Nephron (organoid): ENCODE measurements around the gene VASH2.
A peak's percentile ranks its signal among the peaks of the same experiment; 100 is the strongest.

Experiments used
- H3K27ac Mint-ChIP-seq, 3 experiments: 2 replicates each; pipeline ENCODE4 v1.8.0; 2020; ENCODE audit warnings: mixed read lengths in 3 of 3, mild to moderate bottlenecking in 2 of 3, moderate library complexity in 1 of 3
- H3K27me3 Mint-ChIP-seq: 2 replicates; pipeline ENCODE4 v1.8.0; 2021; ENCODE audit warnings: low read depth, mild to moderate bottlenecking, moderate library complexity, mixed read lengths
- H3K36me3 Mint-ChIP-seq: 2 replicates; pipeline ENCODE4 v1.8.0; 2020; ENCODE audit warnings: low read depth, mixed read lengths
- H3K4me1 Mint-ChIP-seq: 2 replicates; pipeline ENCODE4 v1.8.0; 2020; ENCODE audit warnings: mixed read lengths
- H3K4me3 Mint-ChIP-seq, 3 experiments: 2 replicates each; pipeline ENCODE4 v1.8.0; 2020; ENCODE audit warnings: mild to moderate bottlenecking in 3 of 3, mixed read lengths in 3 of 3, moderate library complexity in 2 of 3
- H3K9me3 Mint-ChIP-seq: 2 replicates; pipeline ENCODE4 v1.8.0; 2020; ENCODE audit warnings: mixed read lengths
- CTCF ChIP-seq, 3 experiments: fragments of 200-600 bp; sonication (generic); IDR thresholded peaks; one replicate each; pipeline ENCODE4 v1.5.0; 2021; ENCODE audit warnings: antibody characterized with exemption in 3 of 3; ENCODE audit not compliant: unreplicated experiment in 3 of 3

The VASH2 gene

GRCh38 chr1:212955961-212956620 lies 5.8 kb downstream of the VASH2 start:
- H3K4me1 Mint-ChIP-seq, result peaks cover 68% of the 10 kb centered on the region
- peak overlapping the region in 1 of 3 experiments; percentile 20 for H3K27ac Mint-ChIP-seq
- H3K36me3 Mint-ChIP-seq, result peaks cover 57% of the 10 kb centered on the region
- no peaks in the 10 kb centered on the region for H3K27me3 Mint-ChIP-seq
- H3K4me3 Mint-ChIP-seq, result peak overlapping the region in 2 of 3 experiments; percentile 58 to 74
- H3K9me3 Mint-ChIP-seq, result no peaks in the 10 kb centered on the region
- no peak for TF ChIP-seq CTCF (IDR thresholded peaks at IDR 0.05; ENCODE audit: unreplicated experiment in 3 of 3)

GRCh38 chr1:212957546-212957945 lies 7.2 kb downstream of the VASH2 start:
- peaks cover 68% of the 10 kb centered on the region for H3K4me1 Mint-ChIP-seq
- no peak overlapping the region for H3K4me3 Mint-ChIP-seq
- TF ChIP-seq CTCF (IDR thresholded peaks at IDR 0.05; ENCODE audit: unreplicated experiment in 3 of 3), result no peak
- no peaks in the 10 kb centered on the region for H3K9me3 Mint-ChIP-seq
- H3K27ac Mint-ChIP-seq, result no peak overlapping the region
- H3K36me3 Mint-ChIP-seq, result peaks cover 71% of the 10 kb centered on the region
- no peaks in the 10 kb centered on the region for H3K27me3 Mint-ChIP-seq

- Mint-ChIP-seq H3K27me3 (no peaks in the 10 kb centered on the region), H3K4me1 (peaks cover 68% of the 10 kb centered on the region), H3K9me3 (no peaks in the 10 kb centered on the region), H3K27ac (no peak overlapping the region), H3K36me3 (peaks cover 74% of the 10 kb centered on the region), H3K4me3 (no peak overlapping the region)
- no peak for TF ChIP-seq CTCF (IDR thresholded peaks at IDR 0.05; ENCODE audit: unreplicated experiment in 3 of 3)
Observed at GRCh38 chr1:212958175-212958574, 7.8 kb downstream of the VASH2 start.

- H3K27ac Mint-ChIP-seq, result no peak overlapping the region
- peaks cover 67% of the 10 kb centered on the region for H3K4me1 Mint-ChIP-seq
- TF ChIP-seq CTCF (IDR thresholded peaks at IDR 0.05; ENCODE audit: unreplicated experiment in 3 of 3), result no peak
- no peaks in the 10 kb centered on the region for H3K27me3 Mint-ChIP-seq
- no peaks in the 10 kb centered on the region for H3K9me3 Mint-ChIP-seq
- H3K36me3 Mint-ChIP-seq, result peaks cover 76% of the 10 kb centered on the region
- H3K4me3 Mint-ChIP-seq, result no peak overlapping the region
Observed at GRCh38 chr1:212959266-212960220, 9.2 kb downstream of the VASH2 start.

GRCh38 chr1:212960932-212961331 lies 10.6 kb downstream of the VASH2 start:
- Mint-ChIP-seq H3K4me3 (no peak overlapping the region), H3K27me3 (no peaks in the 10 kb centered on the region), H3K27ac (no peak overlapping the region), H3K36me3 (peaks cover 74% of the 10 kb centered on the region), H3K4me1 (peaks cover 64% of the 10 kb centered on the region), H3K9me3 (no peaks in the 10 kb centered on the region)
- no peak for TF ChIP-seq CTCF (IDR thresholded peaks at IDR 0.05; ENCODE audit: unreplicated experiment in 3 of 3)
